Measurements from ENCODE around the gene MDFI.

Gene MDFI

GRCh38 chr6:41651962-41652657 is 13.8 kb downstream of the MDFI start:
- DNase-seq = no peak

DNA sequence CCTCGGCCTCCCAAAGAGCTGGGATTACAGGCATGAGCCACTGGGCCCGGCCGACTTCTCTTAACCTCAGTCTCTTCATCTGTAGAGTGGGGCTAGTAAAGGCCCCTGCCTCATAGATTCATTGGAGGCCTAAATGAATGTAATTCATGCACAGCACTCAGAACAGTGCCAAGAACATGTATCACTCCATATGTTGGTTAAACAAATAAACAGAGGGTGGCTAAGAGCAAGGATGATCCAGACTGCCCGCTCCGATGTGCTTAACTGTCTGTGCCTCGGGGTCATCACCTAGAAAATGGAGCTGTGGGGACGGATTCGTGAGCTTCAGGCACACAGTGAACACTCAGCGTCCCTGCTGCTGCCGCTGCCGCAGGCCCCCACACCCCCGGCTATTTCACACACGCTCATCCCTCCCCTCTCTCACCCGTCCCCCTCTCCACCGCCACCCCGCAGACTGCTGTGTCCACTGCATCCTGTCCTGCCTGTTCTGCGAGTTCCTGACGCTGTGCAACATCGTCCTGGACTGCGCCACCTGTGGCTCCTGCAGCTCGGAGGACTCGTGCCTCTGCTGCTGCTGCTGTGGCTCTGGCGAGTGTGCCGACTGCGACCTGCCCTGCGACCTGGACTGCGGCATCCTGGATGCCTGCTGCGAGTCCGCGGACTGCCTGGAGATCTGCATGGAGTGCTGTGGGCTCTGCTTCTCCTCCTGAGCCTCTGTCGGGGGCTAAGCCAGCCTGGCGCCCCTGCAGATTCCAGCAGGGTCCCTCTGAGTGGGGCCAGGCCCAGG is 14.8 kb downstream of the MDFI start:
- no peak for DNase-seq

GRCh38 chr6:41653691-41654090 is 15.4 kb downstream of the MDFI start:
- no peak for DNase-seq

GRCh38 chr6:41654151-41654697 is 16.0 kb downstream of the MDFI start:
- no peak for DNase-seq

DNA sequence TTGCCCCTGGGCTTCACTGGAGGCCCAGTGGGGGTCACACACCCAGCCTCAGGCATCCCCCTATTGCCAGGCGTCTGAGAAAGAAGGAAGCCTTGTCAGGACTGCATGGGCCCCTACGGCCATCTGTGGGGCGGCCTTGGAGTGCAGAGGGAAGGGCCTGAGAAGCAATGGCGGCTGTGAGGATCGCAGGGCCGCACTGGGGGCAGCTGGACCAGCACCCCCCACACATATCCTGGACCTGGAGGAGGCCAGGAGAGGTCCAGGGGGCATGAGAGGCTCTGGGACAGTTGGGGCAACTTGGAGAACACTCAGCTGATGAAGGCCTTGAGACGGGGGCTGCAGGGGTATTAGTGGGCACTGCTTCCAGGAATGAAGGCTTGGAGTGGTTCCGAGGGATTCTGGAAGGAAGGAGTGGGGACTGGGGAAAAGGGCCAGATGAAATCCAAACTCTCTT is 16.5 kb downstream of the MDFI start:
- no peak for DNase-seq

- no peak for DNase-seq
Observed at GRCh38 chr6:41655176-41655575, 16.9 kb downstream of the MDFI start.

- DNase-seq = no peak
Observed at GRCh38 chr6:41655646-41656001, 17.4 kb downstream of the MDFI start.

DNA sequence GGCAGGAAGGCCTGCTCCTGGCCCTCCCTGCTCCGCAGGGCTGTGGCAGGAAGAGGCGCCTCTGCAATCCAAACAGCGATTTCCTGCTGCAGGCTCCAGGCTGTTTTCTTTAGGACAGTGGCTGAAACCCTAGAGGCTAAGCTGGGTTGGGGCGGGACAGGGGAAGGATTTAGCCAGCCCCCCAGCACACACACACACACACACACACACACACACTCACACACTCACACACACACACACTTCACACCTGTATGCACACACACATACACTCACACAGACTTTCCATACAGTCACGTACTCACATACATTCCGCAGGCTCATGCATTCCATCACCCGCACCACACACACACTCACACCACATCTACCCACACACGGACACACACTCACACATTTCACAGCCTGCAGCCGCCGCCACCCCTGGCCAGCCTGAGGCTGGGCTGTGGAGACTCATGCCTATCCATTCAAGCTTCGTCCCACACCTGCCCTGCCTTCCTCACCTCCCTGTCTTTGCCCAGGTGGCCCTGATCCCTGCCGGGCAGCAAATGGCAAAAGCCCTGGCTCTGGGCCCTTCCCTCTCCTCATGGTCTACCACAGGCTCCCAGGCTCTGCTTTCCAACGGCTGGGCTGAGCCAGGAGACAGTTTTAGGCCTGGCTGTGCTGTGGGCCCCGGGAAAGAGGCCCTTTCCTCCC is 17.9 kb downstream of the MDFI start:
- no peak for DNase-seq

DNA sequence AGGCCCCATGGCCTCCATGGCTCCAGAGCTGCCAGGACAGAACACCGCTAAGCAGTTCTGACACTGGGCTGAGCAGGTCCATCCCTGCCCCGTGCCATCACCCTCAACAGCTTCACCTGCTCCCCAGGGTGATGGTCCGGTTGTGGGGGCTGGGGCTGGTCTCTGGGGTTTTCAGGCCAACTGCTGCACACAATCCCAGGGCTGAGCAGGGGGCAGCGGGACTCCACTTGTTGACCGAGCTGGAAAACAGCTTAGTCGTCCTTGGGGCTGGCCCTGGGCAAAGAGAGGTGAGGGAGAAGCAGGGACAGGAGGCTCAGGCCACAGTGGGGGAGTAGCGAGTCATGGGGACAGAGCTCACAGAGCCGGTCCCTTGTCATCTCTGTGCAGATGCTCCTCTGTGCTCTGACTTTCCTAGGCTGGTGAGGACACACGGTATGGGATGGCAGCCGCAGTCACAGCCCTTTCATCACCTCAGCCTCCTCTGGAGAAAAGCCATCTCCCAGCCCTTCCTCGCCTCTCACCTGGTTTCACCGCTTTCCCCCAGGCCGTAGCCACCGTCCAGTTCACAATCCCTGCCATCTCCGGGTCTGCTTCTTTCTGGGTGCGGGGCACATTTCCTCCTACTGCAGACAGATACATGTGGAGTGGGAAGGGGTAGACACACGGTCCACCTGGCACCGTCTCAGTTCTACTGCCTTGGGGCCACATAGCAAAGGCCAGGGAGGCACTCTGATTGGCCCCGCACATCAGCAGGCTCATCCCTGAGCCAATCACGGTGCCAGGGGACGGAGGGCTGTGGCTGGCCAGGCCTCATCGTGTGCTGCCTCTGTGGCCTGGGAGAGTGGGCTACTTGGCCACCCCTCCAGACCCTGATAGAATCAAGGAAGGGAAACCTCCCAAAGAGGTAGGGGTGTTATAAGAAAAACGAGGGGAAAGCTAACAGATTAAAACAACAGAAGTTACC is 19.1 kb downstream of the MDFI start:
- DNase-seq = no peak

GRCh38 chr6:41658636-41659035 is 20.4 kb downstream of the MDFI start:
- no peak for DNase-seq

- DNase-seq = no peak
Observed at GRCh38 chr6:41659935-41660334, 21.7 kb downstream of the MDFI start.

- no peak for DNase-seq
Observed at GRCh38 chr6:41663568-41663967, 25.3 kb downstream of the MDFI start.

GRCh38 chr6:41664271-41664670 is 26.0 kb downstream of the MDFI start:
- no peak for DNase-seq

- DNase-seq = no peak
Observed at GRCh38 chr6:41667195-41667594, 28.9 kb downstream of the MDFI start.

- DNase-seq = no peak
Observed at GRCh38 chr6:41668968-41669367, 30.7 kb downstream of the MDFI start.

GRCh38 chr6:41670703-41671360 is 32.6 kb downstream of the MDFI start:
- no peak for DNase-seq

- no peak for DNase-seq
Observed at GRCh38 chr6:41671376-41671775, 33.1 kb downstream of the MDFI start.

DNA sequence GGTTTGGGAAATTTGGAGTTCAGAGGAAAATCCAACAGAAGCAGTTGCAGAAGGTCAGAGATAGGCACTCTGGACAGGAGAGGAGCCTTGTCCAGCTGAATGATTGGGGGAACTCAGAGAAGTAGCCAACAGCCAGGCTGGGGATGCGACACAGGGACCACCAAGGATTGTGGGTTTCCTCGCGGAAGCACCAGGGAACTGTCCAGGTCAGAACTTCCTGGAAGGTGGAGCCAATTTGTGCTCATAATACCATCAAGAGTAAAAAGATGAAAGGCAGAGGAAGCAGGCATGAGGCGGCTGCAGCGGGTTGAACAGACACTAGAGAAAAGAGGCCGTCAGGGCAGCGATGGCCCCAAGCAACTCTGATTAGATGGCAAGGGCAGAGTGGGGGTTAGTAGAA is 33.7 kb downstream of the MDFI start:
- DNase-seq = no peak

DNA sequence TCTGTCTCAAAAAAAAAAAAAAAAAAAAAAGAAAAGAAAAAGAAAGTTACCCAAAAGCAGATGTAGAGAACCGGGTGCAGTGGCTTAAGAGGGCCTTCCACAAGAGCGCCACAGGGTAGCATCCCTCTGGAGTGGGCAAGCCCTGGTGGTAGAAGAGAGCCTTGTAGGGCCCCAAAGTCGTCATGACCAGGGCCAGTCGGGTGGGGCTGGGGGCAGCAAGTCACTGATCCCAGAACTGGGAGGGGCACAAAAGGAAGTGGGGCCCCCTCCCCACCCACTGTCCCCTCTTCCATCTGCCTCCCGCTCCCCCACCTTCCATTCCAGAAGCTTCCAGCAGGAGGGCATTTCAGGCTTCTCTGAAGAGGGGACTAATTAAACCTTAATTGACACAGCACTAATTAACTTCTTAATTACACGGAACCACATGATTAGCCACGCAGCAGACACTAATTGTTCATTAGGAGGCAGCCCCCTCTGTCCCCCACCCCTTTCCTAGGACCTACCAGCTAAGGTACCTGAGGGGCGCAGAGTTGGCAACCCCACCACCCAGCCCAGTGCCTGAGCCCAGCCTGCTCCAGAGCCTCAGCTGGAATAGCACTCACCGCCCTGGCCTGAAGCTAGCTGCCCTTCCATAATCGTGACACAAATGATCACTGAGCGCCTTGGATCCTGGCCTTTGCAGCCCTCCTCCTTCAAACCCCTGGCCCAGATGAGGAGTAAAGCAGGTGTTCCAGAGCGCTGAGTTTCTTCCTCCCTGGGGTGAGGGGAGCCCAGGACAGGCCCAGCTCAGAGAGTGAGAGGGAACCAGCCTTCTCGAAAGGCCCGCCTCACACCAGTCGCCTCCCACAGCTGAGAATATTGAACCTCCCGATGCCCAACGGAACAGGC is 34.8 kb downstream of the MDFI start:
- DNase-seq = no peak

GRCh38 chr6:41673704-41674000 is 35.4 kb downstream of the MDFI start:
- no peak for DNase-seq
